NCI-H526 (cell line): ENCODE data around the gene CDH2.

Experiments
- DNase-seq, 2 experiments: peaks; one replicate each; lab custom pipeline; 2025; lab: John Stamatoyannopoulos, UW

The CDH2 gene

GRCh38 chr18:28043631-28044030 lies 133.3 kb downstream of the CDH2 start:
- no peak for DNase-seq

DNA sequence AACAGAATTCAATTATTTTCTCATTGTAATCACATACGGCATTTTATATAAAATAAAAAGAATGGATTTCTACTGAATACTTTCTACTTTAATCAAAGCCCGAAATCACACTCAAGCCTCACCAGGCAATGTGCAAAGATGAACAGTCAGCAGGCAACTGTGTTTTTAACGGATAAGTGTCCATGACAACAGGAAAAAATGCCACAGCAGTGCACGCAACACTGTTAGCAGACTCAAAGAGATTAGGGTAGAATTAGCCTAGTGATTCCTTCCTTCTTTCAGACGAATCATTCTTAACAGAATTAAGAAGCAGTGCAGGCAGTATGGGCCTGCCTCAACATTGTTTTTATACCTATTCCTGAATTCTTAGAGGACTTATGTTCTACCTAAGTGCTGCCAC lies 135.6 kb downstream of the CDH2 start:
- DNase-seq, result no peak

- DNase-seq, result no peak
These were observed 136.2 kb downstream of the CDH2 start for GRCh38 chr18:28040716-28041115.

DNA sequence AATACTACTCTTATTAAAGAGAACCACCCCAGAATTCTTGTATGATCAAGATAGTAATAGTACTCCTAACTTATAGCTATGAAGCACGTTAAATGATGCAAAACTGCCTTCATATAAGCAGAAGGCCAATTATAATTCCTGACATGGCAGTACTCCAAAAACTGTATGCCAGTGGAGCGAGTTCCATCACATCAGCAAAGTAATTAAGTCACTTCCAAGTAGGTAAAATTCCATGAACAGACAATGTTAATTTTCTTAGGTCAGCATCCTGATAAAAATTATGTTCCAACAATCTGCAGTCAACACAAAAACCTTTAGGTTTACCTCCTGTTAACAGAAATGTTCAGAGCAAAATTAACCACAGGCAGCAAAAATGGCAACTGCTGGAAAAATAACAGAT lies 136.7 kb downstream of the CDH2 start:
- DNase-seq, result no peak

- DNase-seq, result no peak
These were observed 137.2 kb downstream of the CDH2 start for GRCh38 chr18:28039691-28040090.

GRCh38 chr18:28039078-28039477 lies 137.9 kb downstream of the CDH2 start:
- DNase-seq, result no peak

GRCh38 chr18:28036488-28036887 lies 140.4 kb downstream of the CDH2 start:
- no peak for DNase-seq

GRCh38 chr18:28034567-28034966 lies 142.4 kb downstream of the CDH2 start:
- DNase-seq, result no peak

DNA sequence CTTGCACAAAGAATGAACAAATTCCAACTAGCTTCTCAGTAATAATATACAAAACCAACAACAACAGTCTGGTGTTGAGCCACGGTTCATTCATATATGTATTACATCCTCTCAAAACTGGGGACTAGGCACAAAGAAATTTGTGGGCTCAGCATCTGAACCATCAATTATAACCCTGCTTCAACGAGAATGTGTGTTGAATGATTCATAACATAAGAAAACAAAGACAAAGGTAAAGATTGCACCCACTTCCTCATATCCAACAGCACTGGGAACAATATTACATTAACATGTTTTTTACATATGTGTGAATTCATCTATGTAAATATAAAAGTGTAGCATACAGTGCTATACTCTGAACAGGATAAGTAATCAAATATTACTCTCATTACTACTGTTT lies 144.8 kb downstream of the CDH2 start:
- DNase-seq, result no peak

- no peak for DNase-seq
These were observed 146.5 kb downstream of the CDH2 start for GRCh38 chr18:28030458-28030857.

- DNase-seq, result no peak
These were observed 149.2 kb downstream of the CDH2 start for GRCh38 chr18:28027755-28028154.

- no peak for DNase-seq
These were observed 157.4 kb downstream of the CDH2 start for GRCh38 chr18:28019425-28020108.

DNA sequence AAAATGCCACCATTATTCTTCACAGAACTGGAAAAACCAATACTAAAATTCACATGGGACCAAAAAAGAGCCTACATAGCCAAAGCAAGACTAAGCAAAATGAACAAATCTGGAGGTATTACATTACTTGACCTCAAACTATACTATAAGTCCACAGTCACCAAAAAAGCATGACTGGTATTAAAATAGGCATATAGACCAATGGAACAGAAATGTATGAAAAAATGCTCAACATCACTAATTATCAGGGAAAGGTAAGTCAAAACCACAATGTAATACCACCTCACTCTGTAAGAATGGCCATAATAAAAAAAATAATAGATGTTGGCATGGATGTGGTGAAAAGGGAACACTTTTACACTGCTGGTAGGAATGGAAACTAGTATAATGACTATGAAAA lies 158.6 kb downstream of the CDH2 start:
- no peak for DNase-seq

- no peak for DNase-seq
These were observed 161.3 kb downstream of the CDH2 start for GRCh38 chr18:28015671-28016070.

GRCh38 chr18:28013066-28013465 lies 163.9 kb downstream of the CDH2 start:
- peak in 1 of 2 experiments; percentile 2 for DNase-seq

- DNase-seq, result no peak
These were observed 164.6 kb downstream of the CDH2 start for GRCh38 chr18:28012336-28012735.

- DNase-seq, result no peak
These were observed 167.3 kb downstream of the CDH2 start for GRCh38 chr18:28009589-28009988.

DNA sequence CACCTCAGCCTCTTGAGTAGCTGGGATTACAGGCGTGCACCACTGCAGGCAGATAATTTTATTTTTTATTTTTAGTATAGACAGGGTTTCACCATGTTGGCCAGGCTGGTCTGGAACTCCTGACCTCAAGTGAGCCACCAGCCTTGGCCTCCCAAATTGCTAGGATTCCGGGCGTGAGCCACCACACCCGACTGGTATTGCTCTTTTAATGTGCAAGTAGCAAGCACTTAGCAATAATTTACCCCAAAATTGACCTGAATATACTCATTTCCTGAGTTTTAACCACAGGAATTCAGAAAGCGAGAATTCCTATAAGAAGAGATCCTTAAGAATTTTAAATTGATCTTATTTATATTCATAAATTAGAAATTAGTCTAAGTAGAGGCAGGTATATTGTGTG lies 169.1 kb downstream of the CDH2 start:
- no peak for DNase-seq

- no peak for DNase-seq
These were observed 171.8 kb downstream of the CDH2 start for GRCh38 chr18:28005164-28005563.

GRCh38 chr18:28004606-28005005 lies 172.3 kb downstream of the CDH2 start:
- DNase-seq, result no peak

- no peak for DNase-seq
These were observed 173.5 kb downstream of the CDH2 start for GRCh38 chr18:28003451-28003850.

GRCh38 chr18:28002841-28003240 lies 174.1 kb downstream of the CDH2 start:
- DNase-seq, result no peak

DNA sequence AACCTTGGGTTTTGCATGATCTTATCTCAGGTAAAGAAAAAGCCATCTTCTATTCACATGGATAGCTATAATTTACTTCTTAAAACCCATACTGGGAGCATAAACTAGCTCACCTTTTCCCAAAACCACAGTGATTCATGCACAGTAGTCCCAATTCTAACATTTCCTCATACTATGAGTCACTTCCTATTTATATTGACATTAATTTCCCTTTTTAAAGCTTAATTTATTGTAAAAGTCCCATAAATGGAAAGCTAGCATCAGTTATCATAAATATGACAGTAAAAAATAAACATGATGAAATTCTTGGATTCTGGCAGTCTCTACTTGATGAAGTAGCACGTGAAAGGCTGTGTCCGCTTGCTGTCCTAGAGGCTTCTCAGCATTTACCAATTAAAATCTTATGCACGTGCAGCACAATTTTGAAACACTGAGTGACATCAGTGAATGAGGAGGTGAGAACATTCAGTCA lies 180.1 kb downstream of the CDH2 start:
- no peak for DNase-seq

- no peak for DNase-seq
These were observed 181.0 kb downstream of the CDH2 start for GRCh38 chr18:27995770-27996502.
